CD14-positive monocyte (primary cell): Measurements from ENCODE around the gene MRPL27. TPM values are rescaled to one million over a fixed set of nuclear protein-coding genes. Genes with fewer than 3 reads are reported as not detected.

Source experiments
- DNase-seq, 3 donors: peaks; one replicate each; pipeline ENCODE4 v3.0.0-alpha.2; 2011 to 2022
- H2AFZ ChIP-seq: 2 replicates; pipeline ENCODE4 v1.6.0; 2012; ENCODE audit warnings: mild to moderate bottlenecking, low read depth, low read length, inconsistent platforms; ENCODE audit not compliant: insufficient read depth, poor library complexity, severe bottlenecking
- H3K27ac ChIP-seq, 2 donors: 1 replicate in 1 of 2; 2 replicates in 1 of 2; pipeline ENCODE4 v1.5.1; 2012 to 2013; ENCODE audit warnings: low read length in 2 of 2, control low read depth in 1 of 2, inconsistent platforms in 1 of 2, low read depth in 1 of 2, mild to moderate bottlenecking in 1 of 2
- H3K27me3 ChIP-seq, 2 donors: one replicate each; pipeline versions ENCODE4 v1.6.0 to v1.6.1; 2011 to 2013; ENCODE audit warnings: low read length in 2 of 2; ENCODE audit not compliant: control insufficient read depth in 2 of 2, insufficient read depth in 2 of 2
- H3K36me3 ChIP-seq, 2 donors: replicated peaks in 1 of 2; 1 replicate in 1 of 2; 2 replicates in 1 of 2; pipeline versions ENCODE4 v1.5.1 to v1.6.1; 2012 to 2013; ENCODE audit warnings: low read length in 2 of 2, control low read depth in 1 of 2, inconsistent platforms in 1 of 2, mild to moderate bottlenecking in 1 of 2; ENCODE audit not compliant: insufficient read depth in 2 of 2, control insufficient read depth in 1 of 2
- H3K4me1 ChIP-seq, 2 donors: 1 replicate in 1 of 2; 2 replicates in 1 of 2; pipeline versions ENCODE4 v1.5.1 to v1.6.1; 2012 to 2013; ENCODE audit warnings: low read length in 2 of 2, control low read depth in 1 of 2, inconsistent platforms in 1 of 2, mild to moderate bottlenecking in 1 of 2, moderate library complexity in 1 of 2; ENCODE audit not compliant: insufficient read depth in 2 of 2, control insufficient read depth in 1 of 2
- H3K4me2 ChIP-seq: replicated peaks from 2 replicates; pipeline ENCODE3; 2012; ENCODE audit warnings: low read length, moderate library complexity, mild to moderate bottlenecking; ENCODE audit not compliant: poor library complexity, severe bottlenecking; ENCODE audit errors: extremely low read depth
- H3K4me3 ChIP-seq, 3 experiments: fragments of 200-600 bp in 1 of 3; sonication (generic) in 1 of 3; replicated peaks in 1 of 3; 1 replicate in 2 of 3; 2 replicates in 1 of 3; pipeline ENCODE4 v1.5.1; 2011 to 2013; ENCODE audit warnings: low read length in 3 of 3, mild to moderate bottlenecking in 3 of 3, control low read depth in 2 of 3, low read depth in 2 of 3, inconsistent platforms in 1 of 3, moderate library complexity in 1 of 3
- H3K79me2 ChIP-seq: 2 replicates; pipeline ENCODE4 v1.6.0; 2012; ENCODE audit warnings: mild to moderate bottlenecking, control low read depth, inconsistent platforms, low read length, moderate library complexity; ENCODE audit not compliant: insufficient read depth
- H3K9ac ChIP-seq: 2 replicates; pipeline ENCODE4 v1.6.0; 2017; ENCODE audit warnings: low read length, mild to moderate bottlenecking; ENCODE audit not compliant: insufficient read depth, poor library complexity, severe bottlenecking
- H3K9me3 ChIP-seq, 2 donors: replicated peaks in 1 of 2; 1 replicate in 1 of 2; 2 replicates in 1 of 2; pipeline versions ENCODE4 v1.5.1 to v1.6.1; 2012 to 2013; ENCODE audit warnings: low read length in 2 of 2, control low read depth in 1 of 2; ENCODE audit not compliant: control insufficient read depth in 1 of 2, insufficient read depth in 1 of 2
- H4K20me1 ChIP-seq: 2 replicates; pipeline ENCODE4 v1.6.0; 2012; ENCODE audit warnings: mild to moderate bottlenecking, low read length, control low read depth, moderate library complexity; ENCODE audit not compliant: insufficient read depth
- H3K27ac Mint-ChIP-seq, 7 donors: one replicate each; pipeline ENCODE4 v1.8.0; 2020; ENCODE audit warnings: mild to moderate bottlenecking in 7 of 7, mixed read lengths in 7 of 7, moderate library complexity in 6 of 7, inconsistent platforms in 2 of 7
- H3K27me3 Mint-ChIP-seq, 3 donors: one replicate each; pipeline ENCODE4 v1.8.0; 2021 to 2022; ENCODE audit warnings: low read depth in 3 of 3, mild to moderate bottlenecking in 3 of 3, mixed read lengths in 3 of 3, moderate library complexity in 3 of 3, inconsistent platforms in 1 of 3
- H3K36me3 Mint-ChIP-seq, 2 donors: one replicate each; pipeline ENCODE4 v1.8.0; 2020; ENCODE audit warnings: mixed read lengths in 2 of 2, inconsistent platforms in 1 of 2, mild to moderate bottlenecking in 1 of 2
- H3K4me1 Mint-ChIP-seq: one replicate; pipeline ENCODE4 v1.8.0; 2020; ENCODE audit warnings: mild to moderate bottlenecking, mixed read lengths
- H3K4me3 Mint-ChIP-seq, 2 donors: one replicate each; pipeline ENCODE4 v1.8.0; 2020; ENCODE audit warnings: mild to moderate bottlenecking in 2 of 2, mixed read lengths in 2 of 2, moderate library complexity in 1 of 2
- H3K9me3 Mint-ChIP-seq, 7 donors: one replicate each; pipeline ENCODE4 v1.8.0; 2020 to 2022; ENCODE audit warnings: mixed read lengths in 7 of 7, mild to moderate bottlenecking in 6 of 7, moderate library complexity in 6 of 7, inconsistent platforms in 2 of 7
- CTCF ChIP-seq: fragments of 200-600 bp; IDR thresholded peaks from one replicate; pipeline ENCODE4 v1.8.0; 2022; ENCODE audit warnings: antibody characterized with exemption, mild to moderate bottlenecking
- WGBS: methylation state at CpG from one replicate; pipeline ENCODE4 v1.1.5; 2013; ENCODE audit warnings: missing lambda C conversion rate; ENCODE audit not compliant: insufficient coverage; 5-methylcytosine and 5-hydroxymethylcytosine counted together
- intact Hi-C, 2 donors: fragments of 100-400 bp; cut with micrococcal nuclease; formaldehyde crosslinking; loops; one replicate each; pipeline versions ENCODE4 v1.15.0 to v1.15.1; 2023
- polyA plus RNA-seq, 3 donors: library from polyadenylated mRNA; depleted of rRNA in 1 of 3; unstranded in 2 of 3; stranded (reverse) in 1 of 3; fragments of 300-500 nt in 2 of 3; fragments of >200 nt in 1 of 3; fragmentation: Illumina TruSeq in 2 of 3; gene quantifications; 1 replicate in 2 of 3; 2 replicates in 1 of 3; pipeline ENCODE4 v1.2.3, GENCODE V29; 2012 to 2021

MRPL27 gene
- polyA plus RNA-seq, 3 donors: 33.2 to 82.3 (median 75.3) TPM

- Histone ChIP-seq H3K27me3 (no peaks in the 10 kb centered on the region), H3K9ac (no peak overlapping the region), H3K79me2 (no peaks in the 10 kb centered on the region), H3K9me3 (no peaks in the 10 kb centered on the region), H3K36me3 (peaks cover 55 to 68% of the 10 kb centered on the region in 2 donors), H3K4me2 (no peak overlapping the region), H2AFZ (no peak overlapping the region), H3K4me1 (no peaks in the 10 kb centered on the region), H3K4me3 (no peak overlapping the region), H4K20me1 (peaks cover 13% of the 10 kb centered on the region), H3K27ac (no peak overlapping the region)
- peaks cover 0 to 1% (median 0%) of the 10 kb centered on the region in 3 donors for H3K27me3 Mint-ChIP-seq
- no peak for DNase-seq
- no peaks in the 10 kb centered on the region for H3K4me1 Mint-ChIP-seq
- H3K4me3 Mint-ChIP-seq: no peak overlapping the region
- H3K27ac Mint-ChIP-seq: peak overlapping the region in 1 of 7 donors; percentile 4
- intact Hi-C loops: no loop called here
- WGBS: 97% methylated on average over 10 of the region's 13 CpGs
- TF ChIP-seq CTCF: no peak
- no peaks in the 10 kb centered on the region for H3K9me3 Mint-ChIP-seq
- H3K36me3 Mint-ChIP-seq: peaks cover 60 to 61% of the 10 kb centered on the region in 2 donors
Measured at GRCh38 chr17:50354776-50355175, 18.2 kb downstream of the MRPL27 start.

- Histone ChIP-seq H3K36me3 (peaks cover 52 to 62% of the 10 kb centered on the region in 2 donors), H3K9ac (no peak overlapping the region), H3K4me1 (no peaks in the 10 kb centered on the region), H2AFZ (no peak overlapping the region), H3K9me3 (no peaks in the 10 kb centered on the region), H4K20me1 (peaks cover 13% of the 10 kb centered on the region), H3K27ac (no peak overlapping the region), H3K4me2 (no peak overlapping the region), H3K79me2 (no peaks in the 10 kb centered on the region), H3K4me3 (no peak overlapping the region), H3K27me3 (no peaks in the 10 kb centered on the region)
- Mint-ChIP-seq H3K9me3 (no peaks in the 10 kb centered on the region), H3K27ac (peak overlapping the region in 1 of 7 donors; percentile 38), H3K27me3 (peaks cover 0 to 1% (median 0%) of the 10 kb centered on the region in 3 donors), H3K36me3 (peaks cover 58% of the 10 kb centered on the region in 2 donors), H3K4me1 (no peaks in the 10 kb centered on the region), H3K4me3 (no peak overlapping the region)
- intact Hi-C loops: no loop called here
- TF ChIP-seq CTCF: no peak
- no peak for DNase-seq
- WGBS: 99% methylated on average over 14 of the region's 15 CpGs
Measured at GRCh38 chr17:50354198-50354597, 18.8 kb downstream of the MRPL27 start.
